Measurements from ENCODE around the gene NUDT13.

Gene NUDT13

GRCh38 chr10:73167458-73167782 is 57.2 kb downstream of the NUDT13 start:
- no peak for DNase-seq

- peak; percentile 86 for DNase-seq
These were observed 57.7 kb downstream of the NUDT13 start, which contains the start of the genes ECD and FAM149B1 for GRCh38 chr10:73167783-73168464. Gene ECD (minus strand): TSS chr10:73168008. CDS start chr10:73163937, 4,071 bp downstream. Gene FAM149B1 (plus strand): TSS chr10:73168119. CDS start chr10:73168340, 221 bp downstream.

- no peak for DNase-seq
These were observed 58.2 kb downstream of the NUDT13 start for GRCh38 chr10:73168465-73168803.

DNA sequence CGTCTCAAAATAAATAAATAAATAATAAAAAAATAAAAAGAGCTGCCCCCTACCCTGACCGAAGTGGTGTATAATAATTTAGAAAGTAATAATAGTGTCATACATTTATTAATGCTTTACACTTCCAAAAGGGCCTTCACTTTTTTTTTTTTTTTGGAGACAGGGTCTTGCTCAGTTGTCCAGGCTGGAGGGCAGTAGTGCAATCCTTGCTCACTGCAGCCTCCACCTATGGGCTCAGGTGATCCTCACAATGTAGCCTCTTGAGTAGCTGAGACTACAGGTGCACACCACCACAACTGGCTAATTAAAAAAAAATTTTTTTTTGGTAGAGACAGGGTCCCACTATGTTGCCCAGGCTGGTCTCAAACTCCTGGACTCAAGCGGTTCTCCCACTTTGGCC is 59.1 kb downstream of the NUDT13 start:
- no peak for DNase-seq

GRCh38 chr10:73172867-73173266 is 62.6 kb downstream of the NUDT13 start:
- no peak for DNase-seq

- no peak for DNase-seq
These were observed 64.1 kb downstream of the NUDT13 start for GRCh38 chr10:73174148-73174925.
